ENCODE data around the gene SPN.
"Not testable (repeated sequence)": the region's sequence is repeated elsewhere in the genome, so short reads cannot be mapped to it uniquely, and the experiment has no call there.

SPN gene

DNA sequence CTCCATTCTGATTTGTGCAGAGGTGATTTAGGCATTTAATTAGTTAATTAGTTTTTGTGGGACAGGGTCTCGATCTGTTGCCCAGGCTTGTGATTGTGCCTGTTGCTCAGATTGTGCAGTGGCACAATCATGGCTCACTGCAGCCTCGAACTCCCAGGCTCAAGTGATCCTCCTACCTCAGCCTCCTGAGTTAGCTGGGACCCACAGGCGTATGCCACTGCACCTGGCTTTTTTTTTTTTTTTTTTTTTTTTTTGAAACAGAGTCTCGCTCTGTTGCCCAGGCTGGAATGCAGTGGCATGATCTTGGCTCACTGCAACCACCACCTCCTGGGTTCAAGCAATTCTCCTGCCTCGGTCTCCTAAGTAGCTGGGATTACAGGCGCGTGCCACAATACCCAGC is 9.2 kb upstream of the SPN start:
- H3K4me1 Mint-ChIP-seq (ENCODE audit: low read depth in 2 of 2); ATAC-seq (replicated peaks); H3K36me3 Mint-ChIP-seq (ENCODE audit: insufficient read depth); H3K27me3 Mint-ChIP-seq; H3K27ac Mint-ChIP-seq; H3K4me3 Mint-ChIP-seq; H3K9me3 Mint-ChIP-seq; DNase-seq: not testable (repeated sequence)

- Mint-ChIP-seq H3K27me3 (no peaks in the 10 kb centered on the region), H3K4me1 (ENCODE audit: low read depth in 2 of 2) (peaks cover 10 to 16% of the 10 kb centered on the region in 2 donors), H3K36me3 (ENCODE audit: insufficient read depth) (peaks cover 2% of the 10 kb centered on the region), H3K27ac (no peak overlapping the region), H3K4me3 (no peak overlapping the region), H3K9me3 (no peaks in the 10 kb centered on the region)
- ATAC-seq (replicated peaks) (no peak), DNase-seq (no peak)
These were observed 6.1 kb upstream of the SPN start for GRCh38 chr16:29656688-29657523.

DNA sequence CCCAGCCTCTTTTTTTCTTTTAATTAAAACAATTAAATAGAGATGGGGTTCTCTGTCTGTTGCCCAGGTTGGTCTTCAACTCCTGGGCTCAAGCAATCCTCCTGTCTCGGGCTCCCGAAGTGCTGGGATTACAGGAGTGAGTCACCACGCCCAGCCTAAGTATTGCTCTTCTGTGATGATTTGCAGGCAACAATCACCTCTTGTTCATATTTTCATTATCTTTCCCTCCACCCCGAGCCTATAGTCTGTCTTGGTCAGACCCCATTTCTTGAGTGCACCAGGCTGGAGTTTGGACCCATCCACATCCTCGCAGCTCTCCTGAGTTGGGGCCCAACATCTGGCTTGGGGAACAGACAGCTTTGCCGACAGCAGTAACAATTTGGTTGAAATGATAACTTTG is 4.3 kb upstream of the SPN start:
- peaks cover 20% of the 10 kb centered on the region for H3K36me3 Mint-ChIP-seq (ENCODE audit: insufficient read depth)
- H3K9me3 Mint-ChIP-seq = no peaks in the 10 kb centered on the region
- peaks cover 15 to 25% of the 10 kb centered on the region in 2 donors for H3K4me1 Mint-ChIP-seq (ENCODE audit: low read depth in 2 of 2)
- DNase-seq (no peak), ATAC-seq (replicated peaks) (no peak)
- no peaks in the 10 kb centered on the region for H3K27me3 Mint-ChIP-seq
- H3K27ac Mint-ChIP-seq = peak overlapping the region in 1 of 2 donors; percentile 15
- H3K4me3 Mint-ChIP-seq = no peak overlapping the region

DNA sequence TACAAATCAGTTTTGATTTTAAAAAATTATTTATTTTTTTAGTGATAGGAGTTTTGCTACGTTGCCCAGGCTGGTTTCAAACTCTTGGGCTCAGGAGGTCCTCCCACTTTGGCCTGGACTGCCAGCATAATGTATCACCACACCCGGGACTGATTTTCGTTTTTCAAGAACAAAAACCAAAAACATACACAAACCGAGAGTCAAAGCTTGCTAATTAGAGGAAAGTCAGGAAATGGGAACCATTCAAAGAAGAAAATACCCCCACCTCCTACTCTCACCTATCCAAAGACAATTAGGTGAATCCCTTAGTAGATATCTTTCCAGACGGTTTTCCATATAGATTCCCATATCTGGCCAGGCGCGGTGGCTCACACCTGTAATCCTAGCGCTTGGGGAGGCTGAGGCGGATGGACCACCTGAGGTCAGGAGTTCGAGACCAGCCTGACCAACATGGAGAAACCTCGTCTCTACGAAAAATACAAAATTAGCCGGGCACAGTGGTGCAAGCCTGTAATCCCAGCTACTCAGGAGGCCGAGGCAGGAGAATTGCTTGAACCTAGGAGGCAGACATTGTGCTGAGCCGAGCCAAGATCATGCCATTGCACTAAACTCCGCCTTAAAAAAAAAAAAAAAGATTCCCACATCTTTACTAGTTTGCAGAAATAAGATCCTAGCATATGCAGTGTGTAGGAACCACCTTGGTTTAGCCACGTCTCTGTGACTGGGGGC is 883 bp upstream of the SPN start:
- H3K9me3 Mint-ChIP-seq = no peaks in the 10 kb centered on the region
- no peaks in the 10 kb centered on the region for H3K27me3 Mint-ChIP-seq
- H3K27ac Mint-ChIP-seq = peak overlapping the region; percentile 99
- peaks cover 50% of the 10 kb centered on the region in 2 donors for H3K4me1 Mint-ChIP-seq (ENCODE audit: low read depth in 2 of 2)
- H3K36me3 Mint-ChIP-seq (ENCODE audit: insufficient read depth) = peaks cover 52% of the 10 kb centered on the region
- DNase-seq = no peak
- H3K4me3 Mint-ChIP-seq = peak overlapping the region; percentile 95 to 100
- no peak for ATAC-seq (replicated peaks)

DNA sequence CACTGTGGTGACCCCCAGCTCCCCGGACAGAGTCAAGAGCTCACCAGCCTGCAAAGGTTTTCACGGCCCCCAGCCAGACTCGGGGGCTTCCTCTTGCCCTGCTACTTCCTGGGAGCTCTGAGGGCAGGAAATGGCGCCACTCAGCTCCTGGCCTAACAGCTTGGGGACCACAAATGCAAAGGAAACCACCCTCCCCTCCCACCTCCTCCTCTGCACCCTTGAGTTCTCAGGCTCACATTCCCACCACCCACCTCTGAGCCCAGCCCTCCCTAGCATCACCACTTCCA is 375 bp upstream of the SPN start:
- DNase-seq = peak; percentile 38 to 55 (median 41)
- ATAC-seq (replicated peaks) = peak; percentile 58
- H3K4me3 Mint-ChIP-seq = peak overlapping the region; percentile 95 to 100
- peaks cover 54% of the 10 kb centered on the region in 2 donors for H3K4me1 Mint-ChIP-seq (ENCODE audit: low read depth in 2 of 2)
- peaks cover 55% of the 10 kb centered on the region for H3K36me3 Mint-ChIP-seq (ENCODE audit: insufficient read depth)
- H3K27ac Mint-ChIP-seq = peak overlapping the region; percentile 99
- H3K27me3 Mint-ChIP-seq = no peaks in the 10 kb centered on the region
- no peaks in the 10 kb centered on the region for H3K9me3 Mint-ChIP-seq

GRCh38 chr16:29663807-29664090 is 702 bp downstream of the SPN start:
- peaks cover 56 to 58% of the 10 kb centered on the region in 2 donors for H3K4me1 Mint-ChIP-seq (ENCODE audit: low read depth in 2 of 2)

GRCh38 chr16:29664091-29664921 is 1.3 kb downstream of the SPN start:
- ATAC-seq (replicated peaks) = peak; percentile 32
- DNase-seq = peak; percentile 39 to 47 (median 40)
- H3K27ac Mint-ChIP-seq = peak overlapping the region; percentile 99

More at GRCh38 chr16:29663807-29664090, 702 bp downstream of the SPN start:
- no peaks in the 10 kb centered on the region for H3K27me3 Mint-ChIP-seq
- peak overlapping the region; percentile 99 for H3K27ac Mint-ChIP-seq
- DNase-seq = peak in 1 of 3 experiments; percentile 23
- peaks cover 61% of the 10 kb centered on the region for H3K36me3 Mint-ChIP-seq (ENCODE audit: insufficient read depth)
- no peak for ATAC-seq (replicated peaks)
- peak overlapping the region; percentile 95 to 100 for H3K4me3 Mint-ChIP-seq
- H3K9me3 Mint-ChIP-seq = no peaks in the 10 kb centered on the region

GRCh38 chr16:29665294-29666077 is 2.4 kb downstream of the SPN start:
- Mint-ChIP-seq H3K27me3 (no peaks in the 10 kb centered on the region), H3K4me3 (peak overlapping the region; percentile 95 to 100), H3K9me3 (no peaks in the 10 kb centered on the region), H3K4me1 (ENCODE audit: low read depth in 2 of 2) (peaks cover 56 to 57% of the 10 kb centered on the region in 2 donors), H3K27ac (peak overlapping the region; percentile 99), H3K36me3 (ENCODE audit: insufficient read depth) (peaks cover 73% of the 10 kb centered on the region)
- peak; percentile 40 for ATAC-seq (replicated peaks)
- peak; percentile 52 for DNase-seq

More at GRCh38 chr16:29664091-29664921, 1.3 kb downstream of the SPN start:
- no peaks in the 10 kb centered on the region for H3K9me3 Mint-ChIP-seq
- peaks cover 56 to 58% of the 10 kb centered on the region in 2 donors for H3K4me1 Mint-ChIP-seq (ENCODE audit: low read depth in 2 of 2)
- peaks cover 61% of the 10 kb centered on the region for H3K36me3 Mint-ChIP-seq (ENCODE audit: insufficient read depth)
- peak overlapping the region; percentile 95 to 100 for H3K4me3 Mint-ChIP-seq
- no peaks in the 10 kb centered on the region for H3K27me3 Mint-ChIP-seq

DNA sequence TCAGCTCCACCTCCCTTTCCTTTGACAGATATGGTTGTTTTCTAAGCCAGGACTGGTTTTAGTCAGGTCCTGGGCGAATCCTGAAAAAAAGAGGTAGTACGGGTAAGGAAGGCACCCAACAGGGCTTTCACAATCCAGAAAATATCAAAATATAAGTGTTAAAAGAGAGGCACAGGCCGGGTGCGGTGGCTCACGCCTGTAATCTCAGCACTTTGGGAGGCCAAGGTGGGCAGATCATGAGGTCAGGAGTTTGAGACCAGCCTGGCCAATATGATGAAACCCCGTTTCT is 4.2 kb downstream of the SPN start:
- H3K27me3 Mint-ChIP-seq; ATAC-seq (replicated peaks); DNase-seq; H3K9me3 Mint-ChIP-seq: not testable (repeated sequence)
- H3K27ac Mint-ChIP-seq = peak overlapping the region; percentile 99
- H3K36me3 Mint-ChIP-seq (ENCODE audit: insufficient read depth) = peaks cover 87% of the 10 kb centered on the region
- peak overlapping the region; percentile 95 to 100 for H3K4me3 Mint-ChIP-seq
- H3K4me1 Mint-ChIP-seq (ENCODE audit: low read depth in 2 of 2) = peaks cover 52 to 54% of the 10 kb centered on the region in 2 donors

GRCh38 chr16:29667755-29668154 is 4.7 kb downstream of the SPN start:
- peak overlapping the region; percentile 95 to 100 for H3K4me3 Mint-ChIP-seq
- peaks cover 49 to 54% of the 10 kb centered on the region in 2 donors for H3K4me1 Mint-ChIP-seq (ENCODE audit: low read depth in 2 of 2)
- peaks cover 86% of the 10 kb centered on the region for H3K36me3 Mint-ChIP-seq (ENCODE audit: insufficient read depth)
- H3K27me3 Mint-ChIP-seq = no peaks in the 10 kb centered on the region
- DNase-seq = no peak
- ATAC-seq (replicated peaks) = no peak
- no peaks in the 10 kb centered on the region for H3K9me3 Mint-ChIP-seq
- H3K27ac Mint-ChIP-seq = peak overlapping the region; percentile 99

- DNase-seq = no peak
- Mint-ChIP-seq H3K27ac (peak overlapping the region; percentile 41 to 99), H3K36me3 (ENCODE audit: insufficient read depth) (peaks cover 82% of the 10 kb centered on the region), H3K9me3 (no peaks in the 10 kb centered on the region), H3K4me1 (ENCODE audit: low read depth in 2 of 2) (peaks cover 50 to 54% of the 10 kb centered on the region in 2 donors), H3K4me3 (peak overlapping the region; percentile 4 to 95), H3K27me3 (no peaks in the 10 kb centered on the region)
- no peak for ATAC-seq (replicated peaks)
These were observed 5.2 kb downstream of the SPN start for GRCh38 chr16:29668267-29668666.

GRCh38 chr16:29673501-29673900 is 10.5 kb downstream of the SPN start:
- ATAC-seq (replicated peaks) (no peak), DNase-seq (no peak)
- peaks cover 15 to 17% of the 10 kb centered on the region in 2 donors for H3K4me1 Mint-ChIP-seq (ENCODE audit: low read depth in 2 of 2)
- peak overlapping the region; percentile 55 to 68 for H3K27ac Mint-ChIP-seq
- no peaks in the 10 kb centered on the region for H3K27me3 Mint-ChIP-seq
- no peak overlapping the region for H3K4me3 Mint-ChIP-seq
- H3K9me3 Mint-ChIP-seq = no peaks in the 10 kb centered on the region
- peaks cover 34% of the 10 kb centered on the region for H3K36me3 Mint-ChIP-seq (ENCODE audit: insufficient read depth)

GRCh38 chr16:29674188-29674587 is 11.1 kb downstream of the SPN start:
- ATAC-seq (replicated peaks) = no peak
- peaks cover 16 to 19% of the 10 kb centered on the region in 2 donors for H3K4me1 Mint-ChIP-seq (ENCODE audit: low read depth in 2 of 2)

More at GRCh38 chr16:29674188-29674587, 11.1 kb downstream of the SPN start:
- Mint-ChIP-seq H3K9me3 (no peaks in the 10 kb centered on the region), H3K27ac (peak overlapping the region in 1 of 2 donors; percentile 68), H3K4me3 (no peak overlapping the region), H3K27me3 (no peaks in the 10 kb centered on the region), H3K36me3 (ENCODE audit: insufficient read depth) (peaks cover 34% of the 10 kb centered on the region)
- DNase-seq = no peak
